Endothelial cell of umbilical vein (primary cell): ENCODE results near the gene ANKS6. TPM values are rescaled to one million over a fixed set of nuclear protein-coding genes. Genes with fewer than 3 reads are reported as not detected.

Experiments used
- BruUV-seq: library from RNA; stranded (reverse); fragments of 400-500 nt; replicated peaks from 2 replicates; lab custom pipeline; 2021; lab: Mats Ljungman, UMichigan
- CTCF ChIA-PET: fragments of 300-600, 350-600 bp; sonication (Branson Sonifier 250); formaldehyde crosslinking; loops from one replicate; lab custom pipeline; 2021; ENCODE audit warnings: antibody characterized with exemption, inconsistent platforms; lab: Charles Lee
- POLR2A ChIA-PET: fragments of 300-600, 350-600 bp; sonication (Branson Sonifier 250); formaldehyde crosslinking; loops from one replicate; lab custom pipeline; 2021; ENCODE audit warnings: antibody characterized with exemption, inconsistent platforms; lab: Charles Lee
- DNase-seq: peaks from one replicate; pipeline ENCODE4 v3.0.0-alpha.2; 2011; ENCODE audit warnings: low read depth, low spot score
- FAIRE-seq: peaks from 2 replicates; lab custom pipeline; 2011; peaks lifted over from hg19 to GRCh38; lab: Jason Lieb, UNC
- H2AFZ ChIP-seq: 2 replicates; pipeline ENCODE4 v1.6.0; 2012; ENCODE audit warnings: low read depth, low read length, control low read depth, inconsistent platforms
- H3K27ac ChIP-seq: 2 replicates; pipeline ENCODE4 v1.5.1; 2011; ENCODE audit warnings: low read depth, mild to moderate bottlenecking, control low read depth, low read length, moderate library complexity; ENCODE audit not compliant: insufficient read depth
- H3K27me3 ChIP-seq, 2 experiments: 2 replicates each; pipeline versions ENCODE4 v1.6.0 to v1.6.1; 2011; ENCODE audit warnings: low read length in 2 of 2, mixed read lengths in 1 of 2; ENCODE audit not compliant: control insufficient read depth in 2 of 2, insufficient read depth in 2 of 2
- H3K36me3 ChIP-seq, 2 experiments: 2 replicates in 1 of 2; 3 replicates in 1 of 2; pipeline ENCODE4 v1.5.1; 2011; ENCODE audit warnings: low read length in 2 of 2, mild to moderate bottlenecking in 1 of 2, moderate library complexity in 1 of 2; ENCODE audit not compliant: control insufficient read depth in 2 of 2, insufficient read depth in 2 of 2; ENCODE audit errors: extremely low read depth in 1 of 2
- H3K4me1 ChIP-seq: 3 replicates; pipeline ENCODE4 v1.5.1; 2011; ENCODE audit warnings: mild to moderate bottlenecking, low read length; ENCODE audit not compliant: control insufficient read depth, insufficient read depth; ENCODE audit errors: extremely low read depth
- H3K4me2 ChIP-seq: 2 replicates; pipeline ENCODE4 v1.6.1; 2011; ENCODE audit warnings: low read length, control low read depth, mixed read lengths; ENCODE audit not compliant: insufficient read depth
- H3K4me3 ChIP-seq, 3 experiments: fragments of 200-600 bp in 1 of 3; sonication (generic), shearing (Covaris generic) in 1 of 3; replicated peaks in 1 of 3; 2 replicates each; pipeline ENCODE4 v1.5.1; 2011 to 2016; ENCODE audit warnings: control low read depth in 3 of 3, low read length in 3 of 3, mild to moderate bottlenecking in 2 of 3, inconsistent platforms in 1 of 3, low read depth in 1 of 3, moderate library complexity in 1 of 3; ENCODE audit not compliant: insufficient read depth in 1 of 3
- H3K79me2 ChIP-seq: 2 replicates; pipeline ENCODE4 v1.6.0; 2012; ENCODE audit warnings: low read length, inconsistent platforms; ENCODE audit not compliant: control insufficient read depth, insufficient read depth
- H3K9ac ChIP-seq: replicated peaks from 2 replicates; pipeline ENCODE3; 2011; ENCODE audit warnings: low read length, control low read depth; ENCODE audit not compliant: insufficient read depth; ENCODE audit errors: extremely low read depth
- H3K9me1 ChIP-seq: replicated peaks from 3 replicates; pipeline ENCODE4 v1.6.0; 2011; ENCODE audit warnings: mild to moderate bottlenecking, low read length; ENCODE audit not compliant: control insufficient read depth, insufficient read depth; ENCODE audit errors: extremely low read depth
- H3K9me3 ChIP-seq: replicated peaks from 2 replicates; pipeline ENCODE4 v1.5.1; 2012; ENCODE audit warnings: low read length, inconsistent platforms; ENCODE audit not compliant: control insufficient read depth, insufficient read depth
- H4K20me1 ChIP-seq: replicated peaks from 2 replicates; pipeline ENCODE3; 2011; ENCODE audit warnings: mild to moderate bottlenecking, low read length; ENCODE audit not compliant: control insufficient read depth, insufficient read depth; ENCODE audit errors: extremely low read depth
- EZH2 ChIP-seq: IDR thresholded peaks from 2 replicates; pipeline ENCODE4 v1.6.1; 2012; ENCODE audit warnings: borderline replicate concordance, low read depth, mild to moderate bottlenecking, moderate library complexity, low read length, inconsistent platforms; ENCODE audit not compliant: severe bottlenecking
- FOS ChIP-seq: IDR thresholded peaks from 2 replicates; pipeline ENCODE4 v1.6.1; 2011; ENCODE audit warnings: mild to moderate bottlenecking, low read length, moderate library complexity, borderline replicate concordance; ENCODE audit not compliant: insufficient read depth
- GATA2 ChIP-seq: IDR thresholded peaks from 2 replicates; pipeline ENCODE4 v1.7.0; 2011; ENCODE audit warnings: low read depth, mild to moderate bottlenecking, moderate library complexity, mixed read lengths, low read length; ENCODE audit not compliant: insufficient read length, insufficient read depth
- JUN ChIP-seq: IDR thresholded peaks from 2 replicates; pipeline ENCODE4 v1.6.1; 2011; ENCODE audit warnings: borderline replicate concordance, low read depth; ENCODE audit not compliant: insufficient read length, insufficient read depth
- MYC ChIP-seq: IDR thresholded peaks from one replicate; pipeline ENCODE4 v1.6.1; 2011; ENCODE audit warnings: mild to moderate bottlenecking, low read depth, low read length
- POLR2A ChIP-seq: IDR thresholded peaks from 2 replicates; pipeline ENCODE4 v1.6.1; 2012; ENCODE audit warnings: low read depth, mild to moderate bottlenecking, control low read depth, low read length
- POLR2AphosphoS5 ChIP-seq: IDR thresholded peaks from 2 replicates; pipeline ENCODE4 v1.6.1; 2012; ENCODE audit warnings: low read depth, mild to moderate bottlenecking, control low read depth, low read length, moderate library complexity; ENCODE audit not compliant: insufficient read depth
- dilution Hi-C: fragments of 300-500 bp; cut with MboI; formaldehyde crosslinking; loops from one replicate; pipeline ENCODE4 v1.15.0; 2019; ENCODE audit warnings: low sequenced_read_pairs; ENCODE audit not compliant: extremely low pct_ligation_motif_present
- intact Hi-C: fragments of 100-400 bp; cut with micrococcal nuclease; formaldehyde crosslinking; loops from one replicate; pipeline ENCODE4 v1.10.0; 2022
- polyA plus RNA-seq, 4 experiments: library from polyadenylated mRNA; depleted of rRNA in 3 of 4; stranded (reverse) in 3 of 4; unstranded in 1 of 4; fragments of >200 nt; gene quantifications; 2 replicates each; pipeline versions ENCODE4 v1.2.1 to v1.2.3, GENCODE V29; 2011 to 2012; ENCODE audit warnings: missing spikeins in 1 of 4
- total RNA-seq: library from RNA; stranded (reverse); gene quantifications from 2 replicates; pipeline ENCODE4 v1.2.3, GENCODE V29; 2021
- TF ChIP-seq, protein P1 (sequence below): IDR thresholded peaks from 2 replicates; pipeline ENCODE4 v1.6.1; 2011; ENCODE audit not compliant: insufficient read depth, insufficient read length
- TF ChIP-seq, protein P2 (sequence below), 2 donors: IDR thresholded peaks; 1 replicate in 1 of 2; 2 replicates in 1 of 2; pipeline ENCODE4 v1.5.1; 2011; ENCODE audit warnings: low read length in 2 of 2, mild to moderate bottlenecking in 2 of 2, moderate library complexity in 2 of 2, control low read depth in 1 of 2, inconsistent platforms in 1 of 2, low read depth in 1 of 2; ENCODE audit not compliant: insufficient read depth in 1 of 2; ENCODE audit errors: extremely low read depth in 1 of 2

The ANKS6 gene
- total and polyA plus RNA-seq, 2 donors (not counting 3 experiments of a cell fraction or from before 2014, with no cell fraction given) = 15.5 to 18.6 TPM

DNA sequence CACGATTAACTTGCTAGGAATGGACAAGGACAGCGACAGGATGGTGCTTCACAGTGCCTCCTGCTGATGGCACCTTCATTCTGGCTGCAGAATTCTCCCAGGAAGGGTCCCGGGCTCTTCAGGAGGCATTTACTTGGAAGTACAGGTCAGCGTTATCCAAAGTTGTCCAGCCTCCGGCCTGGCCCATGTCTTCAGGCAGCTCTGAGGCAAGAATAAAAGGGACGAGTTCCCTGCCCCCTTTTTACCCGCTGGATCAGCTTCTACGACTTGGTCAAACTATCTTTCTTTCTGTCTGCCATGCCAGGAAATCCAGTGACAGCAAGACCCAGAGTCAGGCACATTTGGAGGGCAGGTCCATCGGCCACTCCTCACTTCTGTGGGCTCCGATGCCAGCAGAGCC lies 64.3 kb downstream of the ANKS6 start:
- H4K20me1 ChIP-seq = no peaks in the 10 kb centered on the region
- H3K4me1 ChIP-seq = no peaks in the 10 kb centered on the region
- no peak overlapping the region for H3K9ac ChIP-seq
- FAIRE-seq (no peak), DNase-seq (no peak)
- no peaks in the 10 kb centered on the region for H3K9me3 ChIP-seq
- CTCF ChIA-PET = no interaction called here
- H3K4me2 ChIP-seq = no peak overlapping the region
- no peaks in the 10 kb centered on the region for H3K27me3 ChIP-seq
- peaks cover 0 to 4% of the 10 kb centered on the region in 2 experiments for H3K36me3 ChIP-seq
- no peaks in the 10 kb centered on the region for H3K9me1 ChIP-seq
- BruUV-seq = no TSS peak
- no peak overlapping the region for H3K4me3 ChIP-seq
- intact Hi-C loops = no loop called here
- H3K79me2 ChIP-seq = no peaks in the 10 kb centered on the region
- POLR2A ChIA-PET = no interaction called here
- H2AFZ ChIP-seq = no peak overlapping the region
- H3K27ac ChIP-seq = no peak overlapping the region
- TF ChIP-seq GATA2 = no peak
- TF ChIP-seq FOS = no peak
- no peak for TF ChIP-seq POLR2AphosphoS5
- TF ChIP-seq, protein P1, sequence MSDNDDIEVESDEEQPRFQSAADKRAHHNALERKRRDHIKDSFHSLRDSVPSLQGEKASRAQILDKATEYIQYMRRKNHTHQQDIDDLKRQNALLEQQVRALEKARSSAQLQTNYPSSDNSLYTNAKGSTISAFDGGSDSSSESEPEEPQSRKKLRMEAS = no peak
- no peak for TF ChIP-seq JUN
- TF ChIP-seq EZH2 = no peak
- no peak for TF ChIP-seq POLR2A
- no peak for TF ChIP-seq MYC
- TF ChIP-seq, protein P2, sequence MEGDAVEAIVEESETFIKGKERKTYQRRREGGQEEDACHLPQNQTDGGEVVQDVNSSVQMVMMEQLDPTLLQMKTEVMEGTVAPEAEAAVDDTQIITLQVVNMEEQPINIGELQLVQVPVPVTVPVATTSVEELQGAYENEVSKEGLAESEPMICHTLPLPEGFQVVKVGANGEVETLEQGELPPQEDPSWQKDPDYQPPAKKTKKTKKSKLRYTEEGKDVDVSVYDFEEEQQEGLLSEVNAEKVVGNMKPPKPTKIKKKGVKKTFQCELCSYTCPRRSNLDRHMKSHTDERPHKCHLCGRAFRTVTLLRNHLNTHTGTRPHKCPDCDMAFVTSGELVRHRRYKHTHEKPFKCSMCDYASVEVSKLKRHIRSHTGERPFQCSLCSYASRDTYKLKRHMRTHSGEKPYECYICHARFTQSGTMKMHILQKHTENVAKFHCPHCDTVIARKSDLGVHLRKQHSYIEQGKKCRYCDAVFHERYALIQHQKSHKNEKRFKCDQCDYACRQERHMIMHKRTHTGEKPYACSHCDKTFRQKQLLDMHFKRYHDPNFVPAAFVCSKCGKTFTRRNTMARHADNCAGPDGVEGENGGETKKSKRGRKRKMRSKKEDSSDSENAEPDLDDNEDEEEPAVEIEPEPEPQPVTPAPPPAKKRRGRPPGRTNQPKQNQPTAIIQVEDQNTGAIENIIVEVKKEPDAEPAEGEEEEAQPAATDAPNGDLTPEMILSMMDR (IDR thresholded peaks at IDR 0.05; ENCODE audit: extremely low read depth in 1 of 2, insufficient read depth in 1 of 2, low read depth in 1 of 2, low read length in 2 of 2) = no peak
- dilution Hi-C loops = no loop called here
